Brain microvascular endothelial cell (primary cell): ENCODE data around the gene C1GALT1.

Experiments
- DNase-seq: peaks from one replicate; pipeline ENCODE4 v3.0.0-alpha.2; 2020
- H3K27ac ChIP-seq: fragments of 250-450 bp; sonication (Bioruptor Pico); 2 replicates; pipeline ENCODE4 v1.5.1; 2020; ENCODE audit warnings: mild to moderate bottlenecking, moderate library complexity
- H3K27me3 ChIP-seq: fragments of 250-450 bp; sonication (Bioruptor Pico); replicated peaks from 2 replicates; pipeline ENCODE4 v1.5.1; 2020; ENCODE audit warnings: mild to moderate bottlenecking
- H3K36me3 ChIP-seq: fragments of 250-450 bp; sonication (Bioruptor Pico); replicated peaks from 2 replicates; pipeline ENCODE4 v1.5.1; 2020; ENCODE audit warnings: mild to moderate bottlenecking
- H3K4me3 ChIP-seq: 2 replicates; pipeline ENCODE4 v1.5.1; 2011; ENCODE audit warnings: low read depth, mild to moderate bottlenecking, control low read depth, low read length, moderate library complexity
- CTCF ChIP-seq: IDR thresholded peaks from 2 replicates; pipeline ENCODE4 v1.5.1; 2011; ENCODE audit warnings: low read depth, mild to moderate bottlenecking, moderate library complexity, low read length, control low read depth, inconsistent platforms; ENCODE audit errors: missing control alignments
- in situ Hi-C: cut with HindIII; loops from 2 replicates; pipeline ENCODE4 v1.10.0; 2017; ENCODE audit warnings: low sequenced_read_pairs, low pct_ligation_motif_present

The C1GALT1 gene

GRCh38 chr7:7256731-7257274 is 74.5 kb downstream of the C1GALT1 start:
- DNase-seq: no peak
- no peak overlapping the region for H3K27ac ChIP-seq
- TF ChIP-seq CTCF: no peak
- H3K27me3 ChIP-seq: no peaks in the 10 kb centered on the region
- no peaks in the 10 kb centered on the region for H3K36me3 ChIP-seq
- in situ Hi-C loops: no loop called here
- H3K4me3 ChIP-seq: no peak overlapping the region

GRCh38 chr7:7257899-7258692 is 75.8 kb downstream of the C1GALT1 start:
- H3K4me3 ChIP-seq: no peak overlapping the region
- no peak overlapping the region for H3K27ac ChIP-seq
- in situ Hi-C loops: no loop called here
- no peak for TF ChIP-seq CTCF
- no peaks in the 10 kb centered on the region for H3K27me3 ChIP-seq
- DNase-seq: no peak
- no peaks in the 10 kb centered on the region for H3K36me3 ChIP-seq

- no peak for TF ChIP-seq CTCF
- DNase-seq: no peak
- Histone ChIP-seq H3K27me3 (no peaks in the 10 kb centered on the region), H3K27ac (no peak overlapping the region), H3K36me3 (no peaks in the 10 kb centered on the region), H3K4me3 (no peak overlapping the region)
- in situ Hi-C loops: no loop called here
Observed at GRCh38 chr7:7261863-7262262, 79.5 kb downstream of the C1GALT1 start.

GRCh38 chr7:7263297-7264230 is 81.2 kb downstream of the C1GALT1 start:
- TF ChIP-seq CTCF: no peak
- DNase-seq: no peak

GRCh38 chr7:7264306-7265040 is 82.1 kb downstream of the C1GALT1 start:
- TF ChIP-seq CTCF: no peak
- H3K27me3 ChIP-seq: no peaks in the 10 kb centered on the region
- DNase-seq: no peak
- H3K4me3 ChIP-seq: no peak overlapping the region
- in situ Hi-C loops: no loop called here
- no peak overlapping the region for H3K27ac ChIP-seq
- H3K36me3 ChIP-seq: no peaks in the 10 kb centered on the region

More at GRCh38 chr7:7263297-7264230, 81.2 kb downstream of the C1GALT1 start:
- Histone ChIP-seq H3K27me3 (no peaks in the 10 kb centered on the region), H3K27ac (no peak overlapping the region), H3K36me3 (no peaks in the 10 kb centered on the region), H3K4me3 (no peak overlapping the region)
- in situ Hi-C loops: no loop called here
